Measurements from ENCODE around the gene ARHGAP15. TPM values are rescaled to one million over a fixed set of nuclear protein-coding genes. Genes with fewer than 3 reads are reported as not detected.

ARHGAP15 gene
- total RNA-seq, 2 donors from 2014 or later = 2.2 to 8.8 TPM

- ATAC-seq (no peak), DNase-seq (no peak)
- intact Hi-C loops (cut with DNase I, micrococcal nuclease) = no loop called here
Measured at GRCh38 chr2:143356736-143357446, 227.7 kb downstream of the ARHGAP15 start.

GRCh38 chr2:143357966-143358365 is 228.7 kb downstream of the ARHGAP15 start:
- ATAC-seq = no peak
- intact Hi-C loops (cut with DNase I, micrococcal nuclease) = no loop called here

GRCh38 chr2:143361346-143361745 is 232.1 kb downstream of the ARHGAP15 start:
- intact Hi-C loops (cut with DNase I, micrococcal nuclease) = no loop called here
- DNase-seq (no peak), ATAC-seq (no peak)

More at GRCh38 chr2:143357966-143358365, 228.7 kb downstream of the ARHGAP15 start:
- no peak for DNase-seq

GRCh38 chr2:143371616-143372015 is 242.4 kb downstream of the ARHGAP15 start:
- no peak for DNase-seq
- ATAC-seq = no peak
- intact Hi-C loops (cut with DNase I, micrococcal nuclease) = no loop called here

- DNase-seq (no peak), ATAC-seq (no peak)
- intact Hi-C loops (cut with DNase I, micrococcal nuclease) = no loop called here
Measured at GRCh38 chr2:143375384-143375880, 246.2 kb downstream of the ARHGAP15 start.

- intact Hi-C loops (cut with DNase I, micrococcal nuclease) = no loop called here
- ATAC-seq (no peak), DNase-seq (no peak)
Measured at GRCh38 chr2:143378996-143379395, 249.8 kb downstream of the ARHGAP15 start.

- DNase-seq = no peak
- ATAC-seq = no peak
- intact Hi-C loops (cut with DNase I, micrococcal nuclease) = no loop called here
Measured at GRCh38 chr2:143379955-143380354, 250.7 kb downstream of the ARHGAP15 start.

GRCh38 chr2:143382573-143382972 is 253.4 kb downstream of the ARHGAP15 start:
- ATAC-seq (no peak), DNase-seq (no peak)
- intact Hi-C loops (cut with DNase I, micrococcal nuclease) = no loop called here

- intact Hi-C loops (cut with DNase I, micrococcal nuclease) = no loop called here
- DNase-seq (no peak), ATAC-seq (no peak)
Measured at GRCh38 chr2:143383016-143383415, 253.8 kb downstream of the ARHGAP15 start.

GRCh38 chr2:143384111-143384510 is 254.9 kb downstream of the ARHGAP15 start:
- intact Hi-C loops (cut with DNase I, micrococcal nuclease) = no loop called here
- ATAC-seq = no peak
- no peak for DNase-seq

GRCh38 chr2:143390171-143390570 is 261.0 kb downstream of the ARHGAP15 start:
- no peak for DNase-seq
- intact Hi-C loops (cut with DNase I, micrococcal nuclease) = no loop called here
- ATAC-seq = no peak

GRCh38 chr2:143392358-143392757 is 263.1 kb downstream of the ARHGAP15 start:
- ATAC-seq (no peak), DNase-seq (no peak)
- intact Hi-C loops (cut with DNase I, micrococcal nuclease) = no loop called here

GRCh38 chr2:143394062-143394461 is 264.8 kb downstream of the ARHGAP15 start:
- no peak for DNase-seq
- intact Hi-C loops (cut with DNase I, micrococcal nuclease) = no loop called here
- no peak for ATAC-seq

- no peak for DNase-seq
- ATAC-seq = no peak
- intact Hi-C loops (cut with DNase I, micrococcal nuclease) = no loop called here
Measured at GRCh38 chr2:143397884-143398614, 268.8 kb downstream of the ARHGAP15 start.

GRCh38 chr2:143398781-143399180 is 269.6 kb downstream of the ARHGAP15 start:
- intact Hi-C loops (cut with DNase I, micrococcal nuclease) = no loop called here

GRCh38 chr2:143399631-143400069 is 270.4 kb downstream of the ARHGAP15 start:
- no peak for ATAC-seq
- DNase-seq = no peak
- intact Hi-C loops (cut with DNase I, micrococcal nuclease) = no loop called here

More at GRCh38 chr2:143398781-143399180, 269.6 kb downstream of the ARHGAP15 start:
- ATAC-seq (no peak), DNase-seq (no peak)

- no peak for ATAC-seq
- DNase-seq = no peak
- intact Hi-C loops (cut with DNase I, micrococcal nuclease) = no loop called here
Measured at GRCh38 chr2:143401861-143402260, 272.6 kb downstream of the ARHGAP15 start.

- DNase-seq (no peak), ATAC-seq (no peak)
- intact Hi-C loops (cut with DNase I, micrococcal nuclease) = no loop called here
Measured at GRCh38 chr2:143402451-143402850, 273.2 kb downstream of the ARHGAP15 start.

- ATAC-seq (no peak), DNase-seq (no peak)
- intact Hi-C loops (cut with DNase I, micrococcal nuclease) = no loop called here
Measured at GRCh38 chr2:143410082-143410897, 281.1 kb downstream of the ARHGAP15 start.

Data from left colon (tissue), 2 donors.